NCI-H1417 (cell line): ENCODE results near the gene FOXO1.

ENCODE experiments used
- DNase-seq, 3 experiments: peaks; one replicate each; lab custom pipeline; 2025; lab: John Stamatoyannopoulos, UW

The FOXO1 gene

DNA sequence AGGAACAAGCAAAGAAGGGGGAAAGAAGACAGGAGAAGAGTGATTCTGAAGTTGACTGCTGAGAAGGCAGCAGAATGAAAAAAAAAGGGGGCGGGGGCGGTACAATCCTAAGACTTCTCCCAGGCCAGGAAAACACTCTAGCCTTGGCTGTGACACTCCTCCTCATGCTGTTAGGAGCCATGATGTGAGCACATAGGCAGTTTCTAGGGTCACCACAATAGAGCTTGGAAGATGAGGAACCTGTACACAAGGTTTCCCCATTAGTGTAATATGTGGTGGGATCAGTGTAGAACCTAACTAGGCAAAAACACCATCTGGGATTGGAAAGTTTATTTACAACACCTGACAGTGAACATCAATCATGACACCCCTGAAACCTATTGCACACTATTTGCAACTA lies 86.9 kb downstream of the FOXO1 start:
- peak in 2 of 3 experiments; percentile 9 to 56 for DNase-seq

GRCh38 chr13:40578055-40578454 lies 88.4 kb downstream of the FOXO1 start:
- DNase-seq = no peak

GRCh38 chr13:40576369-40576768 lies 90.1 kb downstream of the FOXO1 start:
- DNase-seq = no peak

DNA sequence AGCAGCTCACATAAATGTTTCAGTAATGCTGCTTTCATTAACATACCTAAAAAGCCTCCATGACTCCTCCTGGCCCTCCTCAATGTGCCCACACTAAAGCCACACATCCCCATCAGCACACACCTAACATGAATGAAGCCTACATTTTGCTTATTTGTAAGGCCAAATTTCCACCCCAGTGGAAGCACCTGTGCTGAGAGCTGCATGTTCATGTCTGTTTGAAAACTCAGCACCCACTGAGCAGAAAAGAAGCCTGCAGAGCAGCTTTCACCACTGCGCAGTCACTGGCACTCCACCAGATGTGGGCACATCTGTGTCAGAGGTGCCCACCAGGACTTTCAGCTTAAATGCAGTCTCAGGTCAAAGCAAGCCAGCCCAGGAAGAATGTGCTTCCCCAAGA lies 93.5 kb downstream of the FOXO1 start:
- no peak for DNase-seq

DNA sequence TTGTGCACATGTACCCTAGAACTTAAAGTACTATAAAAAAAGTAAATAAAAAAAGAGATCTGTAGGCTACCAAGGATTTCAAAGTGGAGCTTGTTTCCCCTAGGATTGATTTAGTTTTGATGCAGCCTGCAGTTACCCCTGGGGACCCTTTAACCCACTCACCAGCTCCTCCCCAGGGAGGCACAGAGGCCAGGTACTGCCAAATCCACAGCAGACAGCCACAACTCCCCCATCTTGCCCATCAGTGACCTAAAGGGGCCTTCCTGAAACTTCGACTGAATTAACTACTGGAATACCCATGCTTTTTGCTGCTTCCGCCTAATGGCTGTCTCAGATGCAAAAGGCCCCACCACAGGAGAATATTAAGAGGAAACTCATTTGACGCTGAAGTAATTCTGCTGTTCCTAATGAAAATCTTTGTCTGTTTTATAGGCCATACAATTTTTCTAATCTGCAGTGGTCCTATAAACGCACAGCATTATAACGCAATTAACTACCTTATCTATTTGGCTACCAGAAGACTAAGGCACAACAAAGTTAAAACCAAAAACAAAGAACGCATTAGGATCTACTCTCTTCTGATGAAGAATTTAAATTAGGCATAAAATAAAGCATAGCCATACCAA lies 95.0 kb downstream of the FOXO1 start:
- DNase-seq = no peak

DNA sequence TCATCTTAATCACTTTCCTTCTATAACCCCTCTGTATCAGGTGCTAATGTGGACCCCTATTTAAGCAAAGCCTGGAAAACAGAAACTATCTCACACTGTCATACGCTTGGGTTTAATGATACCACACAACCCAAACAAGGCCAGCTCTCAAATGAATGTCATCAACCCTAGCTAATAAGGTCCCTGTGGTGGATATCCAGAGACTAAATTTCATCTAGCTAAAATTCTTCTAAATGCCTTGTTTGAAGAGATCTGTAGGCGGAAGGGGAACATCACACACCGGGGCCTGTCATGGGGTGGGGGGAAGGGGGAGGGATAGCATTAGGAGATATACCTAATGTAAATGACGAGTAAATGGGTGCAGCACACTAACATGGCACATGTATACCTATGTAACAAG lies 95.5 kb downstream of the FOXO1 start:
- DNase-seq = no peak

- no peak for DNase-seq
These were observed 97.5 kb downstream of the FOXO1 start for GRCh38 chr13:40569024-40569350.

DNA sequence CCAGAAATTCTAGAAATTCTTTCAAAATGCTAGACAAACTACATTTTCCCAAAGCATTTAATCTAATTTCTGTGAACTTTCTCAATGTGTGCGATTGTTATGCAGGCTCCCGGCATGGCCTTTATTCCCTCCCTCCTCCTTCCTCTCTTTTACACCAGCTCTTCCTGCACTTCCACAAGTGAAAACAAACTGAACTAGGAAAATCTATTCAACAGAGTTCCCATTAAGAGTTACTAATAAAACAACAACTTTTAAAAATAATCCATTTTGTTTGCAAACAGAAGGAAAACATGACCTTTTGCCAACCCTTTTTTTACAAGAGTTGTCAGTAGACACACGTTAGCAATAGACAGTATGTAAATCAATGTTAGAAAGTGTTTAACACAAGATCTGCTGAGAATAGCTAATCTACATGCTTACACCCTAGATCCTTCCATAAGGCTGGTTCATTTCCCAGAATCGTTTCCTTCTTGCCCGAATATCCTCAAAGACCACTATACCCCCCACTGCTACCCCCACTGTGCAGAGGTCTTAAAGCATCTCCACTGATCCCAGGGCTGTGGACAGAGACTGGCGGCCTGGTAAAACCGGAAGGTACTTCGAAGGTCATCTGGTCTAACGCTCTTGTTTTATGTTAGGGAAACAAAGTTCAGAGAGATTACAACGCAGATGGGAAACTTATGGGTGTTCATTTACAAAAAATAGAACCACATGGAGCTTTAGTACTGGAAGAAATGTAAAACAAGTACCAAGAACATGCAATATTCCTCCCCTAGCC lies 98.0 kb downstream of the FOXO1 start:
- no peak for DNase-seq

DNA sequence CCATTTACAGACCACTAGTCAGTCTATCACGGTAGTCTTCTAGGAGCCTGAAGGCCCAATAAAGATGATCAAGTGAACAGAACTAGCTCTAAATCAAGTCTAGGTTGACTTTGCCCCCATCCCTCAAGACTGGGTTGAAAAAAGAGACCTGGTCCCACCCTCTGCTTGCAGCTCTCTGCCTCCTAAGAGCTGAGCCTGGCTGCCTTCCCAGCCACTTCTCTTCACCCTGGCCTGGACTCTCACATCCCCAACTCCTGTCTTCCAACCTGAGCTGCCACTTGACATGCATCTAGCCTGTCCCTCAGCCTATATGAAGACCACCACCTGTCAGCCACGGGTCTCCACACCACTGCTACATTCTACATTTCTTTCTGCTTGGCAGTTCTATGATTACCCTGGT lies 99.6 kb downstream of the FOXO1 start:
- no peak for DNase-seq

DNA sequence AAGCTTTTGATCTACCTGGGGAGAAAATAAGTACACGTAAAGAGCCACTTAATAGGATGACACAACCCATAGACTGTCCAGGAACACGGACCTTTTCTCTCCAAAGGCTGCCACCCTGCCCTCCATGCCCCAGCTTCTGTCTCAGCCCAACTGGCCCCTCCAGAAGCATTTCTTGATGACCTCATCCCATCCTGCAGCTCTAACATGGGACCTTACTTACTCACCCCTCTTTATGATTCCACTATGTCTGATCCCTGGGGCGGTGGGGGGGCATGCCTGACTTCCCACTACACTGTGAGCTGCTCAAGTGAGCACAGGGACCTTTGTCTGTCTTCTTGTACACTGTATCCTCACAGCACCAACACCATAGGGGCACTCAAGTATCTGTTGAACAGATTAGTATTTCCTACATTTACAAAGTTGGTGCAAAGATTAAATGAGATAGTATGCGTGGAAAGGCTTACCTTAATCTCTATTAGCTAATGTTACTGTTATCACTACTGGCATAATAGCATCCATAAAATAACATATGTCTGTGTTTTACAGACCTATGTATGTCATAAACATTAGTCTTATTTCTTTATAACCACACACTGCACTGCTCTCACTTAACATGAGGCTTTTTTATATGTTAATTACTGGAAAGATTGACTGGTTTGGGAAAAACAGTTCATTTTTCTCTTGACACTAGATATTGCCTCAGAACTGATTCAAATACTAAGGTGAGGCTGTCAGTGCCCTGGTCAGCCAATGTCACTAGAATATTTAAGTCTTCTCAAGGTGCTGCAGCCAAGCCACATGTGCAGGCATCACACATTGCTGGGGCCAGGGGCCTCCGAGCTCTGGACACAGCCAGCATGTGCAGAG lies 100.9 kb downstream of the FOXO1 start:
- no peak for DNase-seq

GRCh38 chr13:40564342-40565001 lies 102.0 kb downstream of the FOXO1 start:
- no peak for DNase-seq

- DNase-seq = no peak
These were observed 102.9 kb downstream of the FOXO1 start for GRCh38 chr13:40563350-40564125.

GRCh38 chr13:40562975-40563349 lies 103.5 kb downstream of the FOXO1 start:
- DNase-seq = no peak

DNA sequence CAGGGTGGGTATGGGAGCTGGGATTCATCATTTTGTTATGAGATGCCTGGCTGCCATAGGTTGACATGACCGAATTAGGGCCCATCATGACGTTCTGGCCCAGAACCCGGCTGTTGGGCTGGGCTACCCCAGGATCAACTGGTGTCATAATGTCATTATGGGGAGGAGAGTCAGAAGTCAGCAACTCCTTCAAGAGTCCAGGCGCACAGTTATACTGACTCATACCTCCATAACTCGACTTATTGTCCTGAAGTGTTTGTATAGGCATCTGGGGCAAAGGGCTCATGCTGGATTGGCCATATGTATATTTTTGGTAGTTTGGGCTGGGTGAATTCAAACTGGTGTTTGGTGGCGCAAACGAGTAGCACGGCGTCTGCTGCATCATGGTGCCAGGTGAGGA lies 106.5 kb downstream of the FOXO1 start:
- no peak for DNase-seq

DNA sequence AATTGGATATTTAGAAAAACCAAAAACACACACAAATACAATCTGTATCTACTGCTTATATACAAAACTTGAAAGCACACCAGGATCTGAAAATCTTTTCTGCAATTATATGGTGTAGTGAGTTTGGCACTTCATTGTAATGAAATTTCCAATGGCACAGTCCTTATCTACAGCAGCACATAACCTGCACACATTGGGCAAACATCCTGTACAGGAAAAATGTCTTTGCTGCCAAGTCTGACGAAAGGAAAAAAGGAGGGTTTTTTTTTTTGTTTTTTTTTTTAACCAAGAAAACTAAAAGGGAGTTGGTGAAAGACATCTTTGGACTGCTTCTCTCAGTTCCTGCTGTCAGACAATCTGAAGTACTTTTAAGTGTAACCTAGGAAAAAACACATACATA lies 107.8 kb downstream of the FOXO1 start:
- no peak for DNase-seq

DNA sequence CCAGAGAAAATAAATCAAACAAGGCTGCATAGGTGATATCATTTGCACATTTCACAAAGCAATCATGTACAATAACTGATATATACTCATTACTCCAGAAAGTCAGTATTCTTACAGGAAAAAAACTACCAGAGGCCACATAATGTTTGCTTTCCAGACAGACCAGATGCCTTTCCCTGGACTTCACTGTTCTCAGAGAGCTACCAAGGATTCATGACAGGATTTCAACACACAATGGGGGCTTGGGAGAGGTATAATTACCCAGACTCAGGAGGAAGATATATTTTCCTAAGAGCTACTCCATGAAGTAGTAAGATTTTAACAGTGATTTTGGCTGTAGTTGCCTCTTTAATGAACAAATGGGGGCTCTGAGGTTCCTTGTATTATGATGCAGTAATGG lies 110.0 kb downstream of the FOXO1 start:
- no peak for DNase-seq

- no peak for DNase-seq
These were observed 113.1 kb downstream of the FOXO1 start for GRCh38 chr13:40553356-40553755.

DNA sequence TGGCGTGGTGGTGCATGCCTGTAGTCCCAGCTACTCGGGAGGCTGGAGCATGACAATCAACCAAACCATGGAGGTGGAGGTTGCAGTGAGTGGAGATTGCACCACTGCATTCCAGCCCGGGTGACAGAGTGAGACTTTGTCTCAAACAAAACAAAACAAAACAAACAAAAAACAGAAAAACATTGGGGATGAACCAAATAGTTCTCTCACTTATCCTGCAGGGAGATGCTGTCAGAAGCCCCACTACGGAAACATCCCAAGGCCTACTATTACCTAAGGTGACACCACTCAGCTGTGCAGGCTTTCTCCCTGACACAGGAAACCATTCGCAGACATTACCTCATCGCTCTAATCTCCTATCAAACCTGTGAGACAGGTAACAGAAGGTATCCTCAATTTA lies 113.5 kb downstream of the FOXO1 start:
- no peak for DNase-seq

- no peak for DNase-seq
These were observed 116.3 kb downstream of the FOXO1 start for GRCh38 chr13:40550130-40550529.

- DNase-seq = no peak
These were observed 116.8 kb downstream of the FOXO1 start for GRCh38 chr13:40549500-40550094.

GRCh38 chr13:40547591-40548315 lies 118.7 kb downstream of the FOXO1 start:
- DNase-seq = no peak
